Esophagus (tissue), 2 donors: Measurements from ENCODE around the gene IL21. TPM values are rescaled to one million over a fixed set of nuclear protein-coding genes. Genes with fewer than 3 reads are reported as not detected.

Source experiments
- polyA plus RNA-seq, 2 donors: library from polyadenylated mRNA; stranded (reverse); fragments of 200-250 nt; gene quantifications; one replicate each; pipeline ENCODE4 v1.2.3, GENCODE V29; 2013
- donor health status: healthy with polysubstance abuse.
- donor health status: Bipolar disorder and iron deficiency.

IL21 gene
- polyA plus RNA-seq, 2 donors, result not detected

Other genes with a start within 250 kb of the IL21 start
- not detected for gene ADAD1, start 242.1 kb downstream of the IL21 start, polyA plus RNA-seq
- not detected for gene IL2, start 164.3 kb downstream of the IL21 start, polyA plus RNA-seq
- under 1 TPM; 0.45 to 0.76 TPM for gene BBS12, start 111.6 kb upstream of the IL21 start, polyA plus RNA-seq
- under 1 TPM; 0.61 to 0.99 TPM for gene FGF2, start 205.8 kb upstream of the IL21 start, polyA plus RNA-seq